Esophagus muscularis mucosa (tissue), 4 donors: ENCODE data around the gene TMED8.

Experiments used
- EP300 ChIP-seq: sonication (generic); formaldehyde crosslinking; IDR thresholded peaks from one replicate; pipeline ENCODE4 v1.6.1; 2017; ENCODE audit warnings: antibody characterized with exemption
- POLR2A ChIP-seq: fragments of 450-650 bp; IDR thresholded peaks from one replicate; pipeline ENCODE4 v1.6.1; 2017; ENCODE audit warnings: antibody characterized with exemption, moderate library complexity, mild to moderate bottlenecking, low read depth
- TF ChIP-seq, protein P1 (sequence below), 3 experiments: fragments of 200-600 bp in 2 of 3; fragments of 450-650 bp in 1 of 3; sonication (generic) in 2 of 3; IDR thresholded peaks; one replicate each; pipeline ENCODE4 v1.5.1; 2017 to 2019; ENCODE audit warnings: antibody characterized with exemption in 3 of 3, mild to moderate bottlenecking in 2 of 3, moderate library complexity in 1 of 3

DNA sequence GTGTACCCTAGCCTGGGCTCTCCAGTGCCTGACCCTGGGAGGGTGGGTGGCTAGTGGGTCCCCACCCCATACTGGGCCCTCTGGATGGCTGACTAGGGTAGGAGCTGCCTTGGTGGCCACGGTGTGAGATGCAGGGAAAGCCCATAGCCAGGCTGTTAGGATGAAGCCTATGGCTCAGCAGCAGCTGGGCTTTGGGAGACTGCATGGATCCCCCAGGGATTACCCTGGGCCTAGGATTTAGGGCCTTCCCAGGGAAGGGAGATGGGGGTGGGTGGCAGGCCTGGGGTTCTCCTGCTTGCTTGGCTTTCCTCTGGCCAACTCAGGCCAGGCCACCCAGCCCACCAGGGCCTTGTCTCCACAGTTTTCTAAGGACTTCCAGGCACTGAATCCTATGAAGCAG lies 49.8 kb downstream of the TMED8 start:
- TF ChIP-seq, protein P1, sequence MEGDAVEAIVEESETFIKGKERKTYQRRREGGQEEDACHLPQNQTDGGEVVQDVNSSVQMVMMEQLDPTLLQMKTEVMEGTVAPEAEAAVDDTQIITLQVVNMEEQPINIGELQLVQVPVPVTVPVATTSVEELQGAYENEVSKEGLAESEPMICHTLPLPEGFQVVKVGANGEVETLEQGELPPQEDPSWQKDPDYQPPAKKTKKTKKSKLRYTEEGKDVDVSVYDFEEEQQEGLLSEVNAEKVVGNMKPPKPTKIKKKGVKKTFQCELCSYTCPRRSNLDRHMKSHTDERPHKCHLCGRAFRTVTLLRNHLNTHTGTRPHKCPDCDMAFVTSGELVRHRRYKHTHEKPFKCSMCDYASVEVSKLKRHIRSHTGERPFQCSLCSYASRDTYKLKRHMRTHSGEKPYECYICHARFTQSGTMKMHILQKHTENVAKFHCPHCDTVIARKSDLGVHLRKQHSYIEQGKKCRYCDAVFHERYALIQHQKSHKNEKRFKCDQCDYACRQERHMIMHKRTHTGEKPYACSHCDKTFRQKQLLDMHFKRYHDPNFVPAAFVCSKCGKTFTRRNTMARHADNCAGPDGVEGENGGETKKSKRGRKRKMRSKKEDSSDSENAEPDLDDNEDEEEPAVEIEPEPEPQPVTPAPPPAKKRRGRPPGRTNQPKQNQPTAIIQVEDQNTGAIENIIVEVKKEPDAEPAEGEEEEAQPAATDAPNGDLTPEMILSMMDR (IDR thresholded peaks at IDR 0.05) = no peak
- TF ChIP-seq EP300 = no peak
- TF ChIP-seq POLR2A = no peak
